ENCODE measurements around the gene POLR2H. TPM values are rescaled to one million over a fixed set of nuclear protein-coding genes. Genes with fewer than 3 reads are reported as not detected.
A peak's percentile ranks its signal among the peaks of the same experiment; 100 is the strongest.

The POLR2H gene
- total RNA-seq, 1 donor from 2014 or later = 24.3 TPM

- Histone ChIP-seq H3K9me3 (replicated peaks) (no peaks in the 10 kb centered on the region), H3K36me3 (no peaks in the 10 kb centered on the region), H3K27me3 (ENCODE audit: low read depth) (peaks cover 82% of the 10 kb centered on the region), H3K27ac (replicated peaks) (peak overlapping the region; percentile 73), H3K4me1 (peaks cover 39% of the 10 kb centered on the region), H3K4me3 (peak overlapping the region; percentile 69)
- TF ChIP-seq, protein P1, sequence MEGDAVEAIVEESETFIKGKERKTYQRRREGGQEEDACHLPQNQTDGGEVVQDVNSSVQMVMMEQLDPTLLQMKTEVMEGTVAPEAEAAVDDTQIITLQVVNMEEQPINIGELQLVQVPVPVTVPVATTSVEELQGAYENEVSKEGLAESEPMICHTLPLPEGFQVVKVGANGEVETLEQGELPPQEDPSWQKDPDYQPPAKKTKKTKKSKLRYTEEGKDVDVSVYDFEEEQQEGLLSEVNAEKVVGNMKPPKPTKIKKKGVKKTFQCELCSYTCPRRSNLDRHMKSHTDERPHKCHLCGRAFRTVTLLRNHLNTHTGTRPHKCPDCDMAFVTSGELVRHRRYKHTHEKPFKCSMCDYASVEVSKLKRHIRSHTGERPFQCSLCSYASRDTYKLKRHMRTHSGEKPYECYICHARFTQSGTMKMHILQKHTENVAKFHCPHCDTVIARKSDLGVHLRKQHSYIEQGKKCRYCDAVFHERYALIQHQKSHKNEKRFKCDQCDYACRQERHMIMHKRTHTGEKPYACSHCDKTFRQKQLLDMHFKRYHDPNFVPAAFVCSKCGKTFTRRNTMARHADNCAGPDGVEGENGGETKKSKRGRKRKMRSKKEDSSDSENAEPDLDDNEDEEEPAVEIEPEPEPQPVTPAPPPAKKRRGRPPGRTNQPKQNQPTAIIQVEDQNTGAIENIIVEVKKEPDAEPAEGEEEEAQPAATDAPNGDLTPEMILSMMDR (IDR thresholded peaks at IDR 0.05; ENCODE audit: borderline replicate concordance) = no peak
- DNase-seq = peak; percentile 60
- intact Hi-C loops (cut with micrococcal nuclease) = no loop called here
Measured at GRCh38 chr3:184381261-184382224, 20.0 kb downstream of the POLR2H start.

- DNase-seq = no peak
- intact Hi-C loops (cut with micrococcal nuclease) = no loop called here
- TF ChIP-seq, protein P1 (IDR thresholded peaks at IDR 0.05; ENCODE audit: borderline replicate concordance) = no peak
- Histone ChIP-seq H3K27me3 (ENCODE audit: low read depth) (peaks cover 82% of the 10 kb centered on the region), H3K4me1 (peaks cover 36% of the 10 kb centered on the region), H3K27ac (replicated peaks) (peak overlapping the region; percentile 73), H3K36me3 (no peaks in the 10 kb centered on the region), H3K4me3 (no peak overlapping the region), H3K9me3 (replicated peaks) (no peaks in the 10 kb centered on the region)
Measured at GRCh38 chr3:184382326-184383032, 21.0 kb downstream of the POLR2H start.

DNA sequence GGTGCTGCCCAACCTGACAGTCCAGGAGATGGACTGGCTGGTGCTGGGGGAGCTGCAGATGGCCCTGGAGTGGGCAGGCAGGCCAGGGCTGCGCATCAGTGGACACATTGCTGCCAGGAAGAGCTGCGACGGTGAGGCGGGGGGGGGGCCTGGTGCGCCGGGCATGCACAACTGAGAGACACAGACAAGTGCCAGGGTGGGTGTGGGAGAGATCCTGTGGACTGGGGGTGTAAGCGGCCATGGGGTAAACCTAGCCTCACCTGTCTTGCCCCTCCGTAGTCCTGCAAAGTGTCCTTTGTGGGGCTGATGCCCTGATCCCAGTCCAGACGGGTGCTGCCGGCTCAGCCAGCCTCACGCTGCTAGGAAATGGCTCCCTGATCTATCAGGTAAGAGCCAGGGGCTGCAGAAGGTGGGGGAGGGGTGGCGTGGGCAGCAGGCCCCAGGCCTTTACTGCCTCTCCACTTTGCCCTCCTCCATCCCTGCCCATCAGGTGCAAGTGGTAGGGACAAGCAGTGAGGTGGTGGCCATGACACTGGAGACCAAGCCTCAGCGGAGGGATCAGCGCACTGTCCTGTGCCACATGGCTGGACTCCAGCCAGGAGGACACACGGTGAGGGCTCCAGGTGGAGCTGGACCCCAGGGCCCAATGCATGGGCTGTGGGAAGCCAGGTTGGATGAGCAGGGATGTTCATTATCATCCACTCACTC lies 21.7 kb downstream of the POLR2H start:
- H3K27ac ChIP-seq (replicated peaks) = no peak overlapping the region
- no peaks in the 10 kb centered on the region for H3K9me3 ChIP-seq (replicated peaks)
- TF ChIP-seq, protein P1 (IDR thresholded peaks at IDR 0.05; ENCODE audit: borderline replicate concordance) = no peak
- H3K4me1 ChIP-seq = peaks cover 29% of the 10 kb centered on the region
- intact Hi-C loops (cut with micrococcal nuclease) = no loop called here
- DNase-seq = no peak
- peaks cover 77% of the 10 kb centered on the region for H3K27me3 ChIP-seq (ENCODE audit: low read depth)
- H3K36me3 ChIP-seq = no peaks in the 10 kb centered on the region
- no peak overlapping the region for H3K4me3 ChIP-seq

- Histone ChIP-seq H3K27ac (replicated peaks) (no peak overlapping the region), H3K36me3 (no peaks in the 10 kb centered on the region), H3K4me1 (peaks cover 19% of the 10 kb centered on the region), H3K4me3 (no peak overlapping the region), H3K27me3 (ENCODE audit: low read depth) (peaks cover 65% of the 10 kb centered on the region), H3K9me3 (replicated peaks) (no peaks in the 10 kb centered on the region)
- intact Hi-C loops (cut with micrococcal nuclease) = no loop called here
- TF ChIP-seq, protein P1 (IDR thresholded peaks at IDR 0.05; ENCODE audit: borderline replicate concordance) = no peak
- DNase-seq = no peak
Measured at GRCh38 chr3:184384342-184384741, 22.8 kb downstream of the POLR2H start.

DNA sequence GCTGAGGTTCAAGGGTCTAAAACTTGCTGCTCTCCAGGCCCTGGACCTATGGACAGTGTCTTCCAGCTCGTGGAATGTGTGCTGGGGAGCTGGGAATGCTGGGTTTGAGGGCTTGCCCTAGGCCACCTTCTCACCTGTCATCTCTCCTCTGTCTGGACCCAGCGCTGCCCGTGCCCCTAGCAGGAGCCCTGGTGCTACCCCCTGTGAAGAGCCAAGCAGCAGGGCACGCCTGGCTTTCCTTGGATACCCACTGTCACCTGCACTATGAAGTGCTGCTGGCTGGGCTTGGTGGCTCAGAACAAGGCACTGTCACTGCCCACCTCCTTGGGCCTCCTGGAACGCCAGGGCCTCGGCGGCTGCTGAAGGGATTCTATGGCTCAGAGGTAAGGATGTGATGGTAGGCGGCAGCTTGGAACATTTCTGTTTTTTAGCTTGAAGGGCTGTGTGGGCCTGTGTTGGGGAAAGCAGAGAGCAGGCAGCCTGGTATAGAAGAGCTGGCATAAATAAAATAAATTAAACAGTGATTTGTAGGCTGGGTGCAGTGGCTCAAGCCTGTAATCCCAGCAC lies 23.4 kb downstream of the POLR2H start:
- no peak for DNase-seq
- H3K27ac ChIP-seq (replicated peaks) = no peak overlapping the region
- TF ChIP-seq, protein P1 (IDR thresholded peaks at IDR 0.05; ENCODE audit: borderline replicate concordance) = no peak
- H3K4me3 ChIP-seq = no peak overlapping the region
- no peaks in the 10 kb centered on the region for H3K9me3 ChIP-seq (replicated peaks)
- peaks cover 17% of the 10 kb centered on the region for H3K4me1 ChIP-seq
- intact Hi-C loops (cut with micrococcal nuclease) = no loop called here
- H3K27me3 ChIP-seq (ENCODE audit: low read depth) = peaks cover 60% of the 10 kb centered on the region
- no peaks in the 10 kb centered on the region for H3K36me3 ChIP-seq
